ENCODE data around the gene TSNAXIP1. TPM values are rescaled to one million over a fixed set of nuclear protein-coding genes. Genes with fewer than 3 reads are reported as not detected.

The TSNAXIP1 gene
- total and polyA plus RNA-seq, 7 experiments from 2014 or later: 0.24 to 1.1 (median 0.54) TPM; not detected in 2

- ChIA-PET POLR2A (interaction anchor here (0.8 to 1.7 kb wide), 5 partner anchors 11 to 64 kb away, joined by 3 to 8 read pairs (median 3); partner anchors contain the start of gene GFOD2), CTCF (interaction anchor here (1.5 kb wide), 1 partner anchor 21 kb away, joined by 5 read pairs; no protein-coding TSS in a partner anchor)
- Mint-ChIP-seq H3K36me3 (peaks cover 0 to 17% (median 4%) of the 10 kb centered on the region in 5 donors), H3K4me3 (peak overlapping the region in 8 of 10 donors; percentile 35 to 73 (median 42)), H3K27me3 (no peaks in the 10 kb centered on the region), H3K27ac (peak overlapping the region; percentile 85 to 95 (median 90)), H3K9me3 (no peaks in the 10 kb centered on the region), H3K4me1 (peaks cover 28 to 49% (median 40%) of the 10 kb centered on the region in 7 donors)
- H3K36me3 ChIP-seq (ENCODE audit: control insufficient read depth in 2 of 3, insufficient read depth in 3 of 3, low read length in 3 of 3): no peaks in the 10 kb centered on the region
- intact Hi-C loops (cut with micrococcal nuclease): no loop called here
- no peak overlapping the region for H3K4me3 ChIP-seq (ENCODE audit: low read length)
- H3K27ac ChIP-seq (ENCODE audit: low read depth, low read length): peak overlapping the region; percentile 66
- peaks cover 4 to 23% of the 10 kb centered on the region in 2 donors for H3K4me1 ChIP-seq (ENCODE audit: control insufficient read depth in 2 of 2, insufficient read depth in 2 of 2, low read length in 2 of 2)
- DNase-seq (peak in 6 of 9 donors; percentile 10 to 52 (median 36)), ATAC-seq (peak; percentile 69)
- no peaks in the 10 kb centered on the region for H3K9me3 ChIP-seq (ENCODE audit: control insufficient read depth in 2 of 3, low read length in 3 of 3)
- H3K27me3 ChIP-seq (ENCODE audit: control insufficient read depth in 2 of 2, insufficient read depth in 2 of 2, low read length in 2 of 2): no peaks in the 10 kb centered on the region
These were observed 25.1 kb upstream of the TSNAXIP1 start for GRCh38 chr16:67781565-67781921.

- peak overlapping the region in 5 of 9 donors; percentile 36 to 82 (median 57) for H3K27ac Mint-ChIP-seq
- Histone ChIP-seq H3K36me3 (ENCODE audit: control insufficient read depth in 2 of 3, insufficient read depth in 3 of 3, low read length in 3 of 3) (no peaks in the 10 kb centered on the region), H3K27me3 (ENCODE audit: control insufficient read depth in 2 of 2, insufficient read depth in 2 of 2, low read length in 2 of 2) (no peaks in the 10 kb centered on the region), H3K4me1 (ENCODE audit: control insufficient read depth in 2 of 2, insufficient read depth in 2 of 2, low read length in 2 of 2) (peaks cover 4 to 23% of the 10 kb centered on the region in 2 donors), H3K9me3 (ENCODE audit: control insufficient read depth in 2 of 3, low read length in 3 of 3) (no peaks in the 10 kb centered on the region), H3K4me3 (ENCODE audit: low read length) (no peak overlapping the region), H3K27ac (ENCODE audit: low read depth, low read length) (no peak overlapping the region)
- CTCF ChIA-PET: no interaction called here
- no peaks in the 10 kb centered on the region for H3K27me3 Mint-ChIP-seq
- DNase-seq: no peak
- H3K4me3 Mint-ChIP-seq: no peak overlapping the region
- peaks cover 28 to 46% (median 40%) of the 10 kb centered on the region in 7 donors for H3K4me1 Mint-ChIP-seq
- H3K9me3 Mint-ChIP-seq: no peaks in the 10 kb centered on the region
- intact Hi-C loops (cut with micrococcal nuclease): no loop called here
- POLR2A ChIA-PET: interaction anchor here (0.7 kb wide), 1 partner anchor 1255 kb away, joined by 3 read pairs; no protein-coding TSS in a partner anchor
- no peak for ATAC-seq
- H3K36me3 Mint-ChIP-seq: peaks cover 0 to 12% (median 8%) of the 10 kb centered on the region in 5 donors
These were observed 23.9 kb upstream of the TSNAXIP1 start for GRCh38 chr16:67782567-67783352.

DNA sequence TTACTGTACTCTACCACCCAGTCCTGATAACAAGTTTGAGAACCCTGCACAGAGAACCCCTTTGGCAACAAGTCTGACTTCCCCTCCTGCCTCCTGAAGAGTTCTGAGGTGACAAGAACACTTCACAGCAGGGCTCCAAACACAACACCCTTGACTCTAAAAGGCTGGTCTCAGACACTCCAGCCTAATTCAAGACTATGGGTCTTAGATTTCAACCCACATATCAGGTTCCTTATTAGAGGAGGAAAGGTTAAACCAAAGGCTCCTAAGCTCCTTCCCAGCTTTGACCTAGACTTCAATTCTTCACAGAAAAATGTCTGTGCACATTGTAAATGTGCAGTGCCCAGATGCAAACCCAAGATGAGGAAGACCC is 23.4 kb upstream of the TSNAXIP1 start:
- no peaks in the 10 kb centered on the region for H3K9me3 Mint-ChIP-seq
- no peak for DNase-seq
- Histone ChIP-seq H3K27me3 (ENCODE audit: control insufficient read depth in 2 of 2, insufficient read depth in 2 of 2, low read length in 2 of 2) (no peaks in the 10 kb centered on the region), H3K36me3 (ENCODE audit: control insufficient read depth in 2 of 3, insufficient read depth in 3 of 3, low read length in 3 of 3) (no peaks in the 10 kb centered on the region), H3K4me1 (ENCODE audit: control insufficient read depth in 2 of 2, insufficient read depth in 2 of 2, low read length in 2 of 2) (peaks cover 4 to 23% of the 10 kb centered on the region in 2 donors), H3K9me3 (ENCODE audit: control insufficient read depth in 2 of 3, low read length in 3 of 3) (no peaks in the 10 kb centered on the region), H3K4me3 (ENCODE audit: low read length) (no peak overlapping the region), H3K27ac (ENCODE audit: low read depth, low read length) (no peak overlapping the region)
- peaks cover 28 to 42% (median 37%) of the 10 kb centered on the region in 7 donors for H3K4me1 Mint-ChIP-seq
- H3K27me3 Mint-ChIP-seq: no peaks in the 10 kb centered on the region
- H3K4me3 Mint-ChIP-seq: no peak overlapping the region
- CTCF ChIA-PET: no interaction called here
- no peak for ATAC-seq
- POLR2A ChIA-PET: no interaction called here
- peaks cover 0 to 12% (median 8%) of the 10 kb centered on the region in 5 donors for H3K36me3 Mint-ChIP-seq
- intact Hi-C loops (cut with micrococcal nuclease): no loop called here
- H3K27ac Mint-ChIP-seq: peak overlapping the region in 8 of 9 donors; percentile 10 to 82 (median 51)

DNA sequence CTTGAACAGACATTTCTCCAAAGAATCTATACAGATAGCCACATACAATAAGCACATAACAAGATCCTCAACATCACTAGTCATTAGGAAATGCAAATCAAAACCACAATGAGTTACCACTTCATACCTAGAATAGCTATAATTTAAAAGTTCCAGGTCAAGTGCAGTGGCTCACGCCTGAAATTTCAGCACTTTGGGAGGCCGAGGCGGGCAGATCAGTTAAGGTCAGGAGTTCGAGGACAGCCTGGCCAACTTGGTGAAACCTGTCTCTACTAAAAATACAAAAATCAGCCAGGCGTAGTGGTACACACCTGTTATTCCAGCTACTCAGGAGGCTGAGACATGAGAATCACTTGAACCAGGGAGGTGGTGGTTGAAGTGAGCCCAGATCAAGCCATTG is 20.2 kb upstream of the TSNAXIP1 start:
- POLR2A ChIA-PET: no interaction called here

GRCh38 chr16:67790071-67790470 is 16.6 kb upstream of the TSNAXIP1 start:
- DNase-seq (no peak), ATAC-seq (no peak)
- no peaks in the 10 kb centered on the region for H3K9me3 ChIP-seq (ENCODE audit: control insufficient read depth in 2 of 3, low read length in 3 of 3)
- H3K27ac ChIP-seq (ENCODE audit: low read depth, low read length): no peak overlapping the region
- Mint-ChIP-seq H3K9me3 (no peaks in the 10 kb centered on the region), H3K27me3 (no peaks in the 10 kb centered on the region), H3K4me1 (peaks cover 4 to 16% (median 11%) of the 10 kb centered on the region in 7 donors), H3K27ac (peak overlapping the region in 7 of 9 donors; percentile 6 to 71 (median 26)), H3K36me3 (peaks cover 0 to 9% (median 5%) of the 10 kb centered on the region in 5 donors), H3K4me3 (no peak overlapping the region)
- POLR2A ChIA-PET: no interaction called here
- no peak overlapping the region for H3K4me3 ChIP-seq (ENCODE audit: low read length)
- no peaks in the 10 kb centered on the region for H3K27me3 ChIP-seq (ENCODE audit: control insufficient read depth in 2 of 2, insufficient read depth in 2 of 2, low read length in 2 of 2)
- no peaks in the 10 kb centered on the region for H3K36me3 ChIP-seq (ENCODE audit: control insufficient read depth in 2 of 3, insufficient read depth in 3 of 3, low read length in 3 of 3)
- H3K4me1 ChIP-seq (ENCODE audit: control insufficient read depth in 2 of 2, insufficient read depth in 2 of 2, low read length in 2 of 2): no peaks in the 10 kb centered on the region
- intact Hi-C loops (cut with micrococcal nuclease): no loop called here
- CTCF ChIA-PET: no interaction called here

More for the DNA sequence above, 20.2 kb upstream of the TSNAXIP1 start:
- peak overlapping the region in 2 of 9 donors; percentile 4 to 14 for H3K27ac Mint-ChIP-seq
- Histone ChIP-seq H3K9me3 (ENCODE audit: control insufficient read depth in 2 of 3, low read length in 3 of 3) (no peaks in the 10 kb centered on the region), H3K4me3 (ENCODE audit: low read length) (no peak overlapping the region), H3K36me3 (ENCODE audit: control insufficient read depth in 2 of 3, insufficient read depth in 3 of 3, low read length in 3 of 3) (no peaks in the 10 kb centered on the region), H3K27ac (ENCODE audit: low read depth, low read length) (no peak overlapping the region), H3K4me1 (ENCODE audit: control insufficient read depth in 2 of 2, insufficient read depth in 2 of 2, low read length in 2 of 2) (peaks cover 0 to 8% of the 10 kb centered on the region in 2 donors), H3K27me3 (ENCODE audit: control insufficient read depth in 2 of 2, insufficient read depth in 2 of 2, low read length in 2 of 2) (no peaks in the 10 kb centered on the region)
- intact Hi-C loops (cut with micrococcal nuclease): no loop called here
- DNase-seq: no peak
- H3K9me3 Mint-ChIP-seq: no peaks in the 10 kb centered on the region
- peaks cover 12 to 27% (median 18%) of the 10 kb centered on the region in 7 donors for H3K4me1 Mint-ChIP-seq
- CTCF ChIA-PET: interaction anchor here (0.6 to 1.2 kb wide), 2 partner anchors 15 to 990 kb away, joined by 3 to 6 read pairs; no protein-coding TSS in a partner anchor
- H3K4me3 Mint-ChIP-seq: peak overlapping the region in 1 of 10 donors; percentile 28
- no peaks in the 10 kb centered on the region for H3K27me3 Mint-ChIP-seq
- H3K36me3 Mint-ChIP-seq: peaks cover 0 to 11% (median 8%) of the 10 kb centered on the region in 5 donors
- no peak for ATAC-seq

DNA sequence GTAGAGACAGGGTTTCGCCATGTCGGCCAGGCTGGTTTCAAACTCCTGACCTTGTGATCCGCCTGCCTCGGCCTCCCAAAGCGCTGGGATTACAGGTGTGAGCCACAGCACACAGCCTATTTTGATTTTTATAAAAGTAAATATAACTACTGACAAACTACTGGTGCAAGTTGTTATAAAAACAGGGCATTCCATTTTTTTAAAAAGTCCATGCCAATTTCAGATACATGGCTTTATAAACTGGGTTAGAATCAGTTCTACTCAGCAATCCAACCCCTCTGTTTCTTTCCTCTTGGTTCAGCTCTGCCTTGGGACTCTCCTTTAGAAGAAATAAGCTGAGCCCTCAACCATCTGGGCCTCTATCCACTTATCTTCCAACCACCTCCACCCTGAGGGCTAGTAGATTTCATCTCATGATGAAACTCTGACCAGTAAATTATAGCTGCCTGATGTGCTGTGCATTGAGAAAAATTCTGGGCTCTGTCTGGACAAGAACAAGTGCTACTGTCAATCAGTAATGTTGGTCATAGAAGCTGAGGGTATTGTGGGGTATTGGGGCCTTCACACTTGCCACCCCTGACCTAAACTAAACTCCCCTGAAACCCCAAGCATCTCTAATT is 10.5 kb upstream of the TSNAXIP1 start:
- Histone ChIP-seq H3K4me1 (ENCODE audit: control insufficient read depth in 2 of 2, insufficient read depth in 2 of 2, low read length in 2 of 2) (peaks cover 3 to 4% of the 10 kb centered on the region in 2 donors), H3K4me3 (ENCODE audit: low read length) (no peak overlapping the region), H3K27me3 (ENCODE audit: control insufficient read depth in 2 of 2, insufficient read depth in 2 of 2, low read length in 2 of 2) (no peaks in the 10 kb centered on the region), H3K9me3 (ENCODE audit: control insufficient read depth in 2 of 3, low read length in 3 of 3) (no peaks in the 10 kb centered on the region), H3K36me3 (ENCODE audit: control insufficient read depth in 2 of 3, insufficient read depth in 3 of 3, low read length in 3 of 3) (peaks cover 0 to 21% (median 0%) of the 10 kb centered on the region in 3 experiments), H3K27ac (ENCODE audit: low read depth, low read length) (no peak overlapping the region)
- ChIA-PET POLR2A (interaction anchor here (0.7 to 1.1 kb wide), 2 partner anchors 10 to 11 kb away, joined by 3 to 5 read pairs; partner anchors contain the start of genes RANBP10 and TSNAXIP1), CTCF (interaction anchor here (1.2 kb wide), 1 partner anchor 21 kb away, joined by 3 read pairs; no protein-coding TSS in a partner anchor)
- Mint-ChIP-seq H3K4me3 (no peak overlapping the region), H3K27ac (peak overlapping the region in 8 of 9 donors; percentile 1 to 75 (median 30)), H3K27me3 (no peaks in the 10 kb centered on the region), H3K9me3 (peaks cover 0 to 2% (median 0%) of the 10 kb centered on the region in 11 donors), H3K4me1 (peaks cover 28 to 50% (median 42%) of the 10 kb centered on the region in 7 donors), H3K36me3 (peaks cover 4 to 35% (median 8%) of the 10 kb centered on the region in 5 donors)
- DNase-seq (no peak), ATAC-seq (no peak)
- intact Hi-C loops (cut with micrococcal nuclease): no loop called here
